ENCODE measurements around the gene HOXD8.

HOXD8 gene

DNA sequence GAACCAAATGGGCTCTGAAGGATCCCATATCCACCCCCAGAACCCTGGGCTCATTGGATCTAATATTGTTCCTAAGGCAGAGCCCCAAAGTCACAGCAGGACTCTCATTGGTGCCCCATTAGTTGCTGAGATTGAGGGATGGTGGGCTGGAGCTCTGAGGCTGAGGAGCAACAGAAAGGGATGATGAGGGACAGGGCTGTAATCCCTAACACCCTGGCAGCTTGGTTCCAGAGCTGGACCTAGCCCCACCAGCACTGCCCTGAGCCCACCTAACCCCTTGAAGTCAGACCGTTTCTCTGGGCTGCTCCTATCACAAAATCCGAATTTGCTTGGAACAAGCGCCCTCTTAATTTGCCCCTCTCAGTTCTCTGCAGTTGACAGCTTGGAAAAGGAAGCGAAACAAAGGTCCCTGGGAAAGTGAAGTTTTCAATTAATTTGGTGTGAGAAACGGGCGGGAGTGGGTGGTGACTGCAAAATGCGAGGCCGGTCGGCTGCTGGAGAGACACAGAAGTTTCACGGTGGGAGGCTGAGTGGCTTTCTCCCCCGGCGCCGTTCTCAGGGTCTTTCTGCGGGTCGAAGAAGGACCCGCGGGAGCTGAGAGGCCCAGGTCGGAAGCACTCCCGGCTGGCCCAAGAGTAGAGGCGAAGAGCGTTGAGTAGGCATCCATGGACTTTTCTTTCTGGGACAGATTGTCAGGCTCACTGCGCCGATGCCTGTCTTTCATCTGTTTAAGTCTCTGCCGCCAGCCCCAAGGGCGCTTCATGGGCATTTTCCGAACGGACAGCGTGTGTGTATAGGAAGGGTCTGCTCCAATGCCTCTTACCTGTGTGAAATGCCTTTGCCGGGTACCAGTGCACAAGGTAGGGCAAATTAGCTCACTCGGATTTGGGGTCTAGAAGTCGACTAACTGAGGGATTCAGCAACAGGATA, 37.9 kb upstream of the HOXD8 start:
- no peak for DNase-seq

DNA sequence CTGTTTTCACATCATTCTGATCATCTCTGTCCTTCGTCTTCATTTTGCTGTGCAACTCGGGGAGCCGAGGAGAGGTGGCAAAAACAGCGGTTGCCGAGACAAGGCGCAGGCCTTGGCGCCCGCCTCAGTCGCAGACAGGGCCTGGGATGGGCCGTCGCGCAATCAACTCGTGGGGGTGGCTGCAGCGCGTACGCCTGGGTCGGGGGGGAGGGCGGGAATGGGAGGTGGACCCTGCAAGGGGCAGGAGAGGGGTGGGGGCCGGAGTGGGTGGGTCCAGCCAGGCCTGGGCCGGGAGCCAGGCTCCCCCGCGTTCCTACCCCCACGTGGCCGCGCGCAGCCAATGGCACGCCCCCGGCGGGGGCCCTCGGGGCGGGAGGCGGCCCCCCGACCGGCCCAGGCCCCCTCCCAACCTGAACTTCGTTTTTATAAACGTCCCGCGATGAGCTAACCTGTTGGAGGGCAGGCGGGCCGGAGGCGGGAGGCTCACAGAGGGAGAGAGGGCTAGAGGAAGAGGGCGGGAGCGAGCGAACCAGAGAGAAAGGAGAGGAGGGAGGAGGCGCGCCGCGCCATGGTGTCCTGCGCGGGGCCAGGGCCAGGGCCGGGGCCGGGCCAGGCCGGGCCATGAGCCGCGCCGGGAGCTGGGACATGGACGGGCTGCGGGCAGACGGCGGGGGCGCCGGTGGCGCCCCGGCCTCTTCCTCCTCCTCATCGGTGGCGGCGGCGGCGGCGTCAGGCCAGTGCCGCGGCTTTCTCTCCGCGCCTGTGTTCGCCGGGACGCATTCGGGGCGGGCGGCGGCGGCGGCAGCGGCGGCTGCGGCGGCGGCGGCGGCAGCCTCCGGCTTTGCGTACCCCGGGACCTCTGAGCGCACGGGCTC, 37.0 kb upstream of the HOXD8 start, which contains the start of gene HOXD13:
HOXD13 (plus strand) TSS at position 452 of the 875 bp plus-strand sequence; CDS start at position 622, 170 bp downstream.
- DNase-seq: peak; percentile 96

GRCh38 chr2:176093145-176093897, 36.2 kb upstream of the HOXD8 start:
- peak; percentile 55 for DNase-seq

- no peak for DNase-seq
Observed at GRCh38 chr2:176093898-176094249, 35.6 kb upstream of the HOXD8 start.

- peak; percentile 4 for DNase-seq
Observed at GRCh38 chr2:176094349-176094748, 35.2 kb upstream of the HOXD8 start.

- DNase-seq: no peak
Observed at GRCh38 chr2:176095421-176095820, 34.1 kb upstream of the HOXD8 start.

GRCh38 chr2:176096243-176096985, 33.1 kb upstream of the HOXD8 start:
- no peak for DNase-seq

- DNase-seq: peak; percentile 82
Observed at GRCh38 chr2:176096986-176097819, 32.3 kb upstream of the HOXD8 start.

DNA sequence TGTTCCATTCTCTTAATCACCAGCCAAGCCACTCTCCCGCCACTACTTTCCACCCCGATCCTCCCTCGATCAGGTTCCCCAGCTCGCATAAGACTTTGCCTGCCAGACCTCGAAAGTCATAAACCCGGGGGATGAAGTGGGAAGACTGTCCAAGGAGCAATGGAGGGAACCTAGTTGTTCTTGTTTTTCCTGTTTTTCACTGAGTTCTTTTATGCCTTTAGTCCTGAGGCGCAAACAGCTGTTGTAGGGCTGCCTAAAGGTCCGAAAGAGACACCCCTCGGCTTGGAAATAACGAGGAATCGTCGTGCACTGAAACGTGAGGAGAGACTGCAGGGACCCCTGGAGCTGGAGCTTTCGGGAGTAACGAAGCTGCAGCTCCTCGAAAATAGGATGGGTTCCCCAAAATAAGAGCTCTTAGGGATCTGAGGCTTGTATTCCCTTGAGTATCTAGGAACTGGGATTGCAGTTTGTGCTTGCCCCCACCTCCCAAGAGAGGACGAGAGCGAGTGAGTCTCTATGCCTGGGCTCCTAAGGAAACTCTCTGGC, 31.6 kb upstream of the HOXD8 start:
- no peak for DNase-seq

GRCh38 chr2:176098366-176099158, 30.9 kb upstream of the HOXD8 start:
- peak; percentile 79 for DNase-seq

- no peak for DNase-seq
Observed at GRCh38 chr2:176099159-176099727, 30.3 kb upstream of the HOXD8 start.

DNA sequence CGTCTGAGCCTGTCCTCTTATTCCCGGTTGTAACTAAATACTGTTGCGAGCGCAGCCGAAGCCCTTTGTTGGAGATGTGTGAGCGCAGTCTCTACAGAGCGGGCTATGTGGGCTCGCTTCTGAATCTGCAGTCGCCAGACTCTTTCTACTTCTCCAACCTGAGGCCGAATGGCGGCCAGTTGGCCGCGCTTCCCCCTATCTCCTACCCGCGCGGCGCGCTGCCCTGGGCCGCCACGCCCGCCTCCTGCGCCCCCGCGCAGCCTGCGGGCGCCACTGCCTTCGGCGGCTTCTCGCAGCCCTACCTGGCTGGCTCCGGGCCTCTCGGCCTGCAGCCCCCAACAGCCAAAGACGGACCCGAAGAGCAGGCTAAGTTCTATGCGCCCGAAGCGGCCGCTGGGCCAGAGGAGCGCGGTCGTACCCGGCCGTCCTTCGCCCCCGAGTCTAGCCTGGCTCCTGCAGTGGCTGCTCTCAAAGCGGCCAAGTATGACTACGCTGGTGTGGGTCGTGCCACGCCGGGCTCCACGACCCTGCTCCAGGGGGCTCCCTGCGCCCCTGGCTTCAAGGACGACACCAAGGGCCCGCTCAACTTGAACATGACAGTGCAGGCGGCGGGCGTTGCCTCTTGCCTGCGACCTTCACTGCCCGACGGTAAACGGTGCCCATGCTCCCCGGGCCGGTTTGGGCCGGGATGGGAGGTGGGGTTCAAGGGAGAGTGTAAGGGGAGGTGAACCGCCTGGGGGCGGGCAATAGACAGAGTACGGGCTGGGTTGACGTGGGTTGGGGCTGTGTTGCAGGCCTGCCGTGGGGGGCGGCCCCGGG, 29.6 kb upstream of the HOXD8 start, which contains the start of gene HOXD12:
HOXD12 (plus strand) TSS at position 68 of the 819 bp plus-strand sequence; CDS start at position 75, 7 bp downstream.
- no peak for DNase-seq

GRCh38 chr2:176100547-176101140, 28.9 kb upstream of the HOXD8 start:
- no peak for DNase-seq

DNA sequence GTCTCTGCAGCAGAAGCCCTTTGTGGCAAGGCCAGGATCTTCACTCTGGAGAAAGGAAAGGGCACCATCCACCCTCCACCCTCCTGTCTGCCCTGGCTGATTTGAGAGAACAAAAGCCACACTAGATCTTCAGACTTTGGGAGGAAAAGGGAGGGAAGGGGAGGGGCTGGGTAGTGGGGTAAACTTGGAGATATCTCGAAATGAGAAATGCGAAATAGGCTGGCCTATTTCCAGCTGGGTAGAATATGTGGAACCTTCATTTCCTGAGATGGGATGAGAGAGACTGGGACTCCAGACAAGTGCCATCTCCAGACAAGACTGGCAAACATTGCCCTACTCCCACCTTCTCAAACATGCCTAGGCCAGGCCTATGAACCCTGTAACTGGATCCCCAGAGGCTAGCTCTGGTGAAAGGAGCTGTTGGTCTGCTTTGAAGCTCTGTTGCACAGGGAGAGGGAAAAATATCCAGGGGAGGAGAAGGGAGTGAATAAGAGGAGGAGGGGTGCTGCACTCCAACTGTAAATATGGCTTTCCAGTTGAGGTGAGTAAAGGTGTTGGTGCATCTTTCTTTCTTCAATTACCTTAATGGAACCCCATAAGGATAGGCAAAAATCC, 28.2 kb upstream of the HOXD8 start:
- DNase-seq: no peak

GRCh38 chr2:176101842-176102241, 27.7 kb upstream of the HOXD8 start:
- no peak for DNase-seq

GRCh38 chr2:176102309-176102866, 27.1 kb upstream of the HOXD8 start:
- no peak for DNase-seq

- DNase-seq: no peak
Observed at GRCh38 chr2:176103194-176103593, 26.3 kb upstream of the HOXD8 start.
